Lower leg skin (tissue), 4 donors: ENCODE measurements around the gene RFTN2. TPM values are rescaled to one million over a fixed set of nuclear protein-coding genes. Genes with fewer than 3 reads are reported as not detected.
"Not testable (repeated sequence)": the region's sequence is repeated elsewhere in the genome, so short reads cannot be mapped to it uniquely, and the experiment has no call there.

Experiments used
- DNase-seq, 2 donors: peaks; one replicate each; pipeline ENCODE4 v3.0.0-alpha.2; 2019; ENCODE audit warnings: low spot score in 2 of 2
- H3K4me3 ChIP-seq: fragments of 200-600 bp; sonication (generic); 2 replicates; pipeline ENCODE4 v1.5.1; 2017; ENCODE audit warnings: mild to moderate bottlenecking, low read depth; ENCODE audit not compliant: poor library complexity, severe bottlenecking
- POLR2A ChIP-seq, 2 donors: fragments of 450-650 bp; IDR thresholded peaks; one replicate each; pipeline ENCODE4 v1.6.1; 2016 to 2017; ENCODE audit warnings: antibody characterized with exemption in 2 of 2, mild to moderate bottlenecking in 1 of 2, moderate library complexity in 1 of 2
- WGBS, 2 donors: methylation state at CpG; one replicate each; pipeline ENCODE4 v1.1.5; 2018; 5-methylcytosine and 5-hydroxymethylcytosine counted together
- intact Hi-C: fragments of 100-400 bp; cut with DNase I; formaldehyde crosslinking; loops from one replicate; pipeline ENCODE4 v1.15.0; 2023; ENCODE audit warnings: low total_unique reads
- total RNA-seq, 4 donors: library from RNA; depleted of rRNA; stranded (reverse); fragments of >200 nt; gene quantifications; one replicate each; pipeline ENCODE4 v1.1.0, GENCODE V29; 2016
- TF ChIP-seq, protein P1 (sequence below), 3 donors: fragments of 450-650 bp; IDR thresholded peaks; one replicate each; pipeline ENCODE4 v1.5.1; 2016; ENCODE audit warnings: antibody characterized with exemption in 3 of 3, mild to moderate bottlenecking in 3 of 3, moderate library complexity in 2 of 3

Gene RFTN2, protein sequence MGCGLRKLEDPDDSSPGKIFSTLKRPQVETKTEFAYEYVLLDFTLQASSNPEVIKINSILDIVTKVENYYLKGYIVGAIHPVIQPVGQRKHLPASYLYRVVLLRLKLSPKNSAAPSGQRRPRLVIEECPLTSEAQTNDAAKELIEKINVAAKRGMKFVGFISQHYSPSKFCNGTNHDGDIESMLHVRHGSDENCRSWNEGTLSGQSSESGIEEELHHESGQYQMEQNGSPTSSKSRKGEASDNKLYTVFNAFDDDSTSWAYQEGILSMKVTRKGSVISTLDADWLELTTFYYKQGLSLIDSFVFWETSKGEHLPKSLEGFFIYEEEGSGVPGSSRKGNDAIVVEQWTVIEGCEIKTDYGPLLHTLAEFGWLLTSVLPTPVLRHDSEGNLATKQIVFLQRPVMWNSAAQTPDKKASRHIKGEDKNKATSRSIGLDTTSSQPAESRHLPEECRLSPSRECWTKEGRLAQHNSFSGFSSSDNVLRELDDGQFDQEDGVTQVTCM
- 1 to 10 TPM; 1.5 to 6.5 (median 2.7) TPM for total RNA-seq

DNA sequence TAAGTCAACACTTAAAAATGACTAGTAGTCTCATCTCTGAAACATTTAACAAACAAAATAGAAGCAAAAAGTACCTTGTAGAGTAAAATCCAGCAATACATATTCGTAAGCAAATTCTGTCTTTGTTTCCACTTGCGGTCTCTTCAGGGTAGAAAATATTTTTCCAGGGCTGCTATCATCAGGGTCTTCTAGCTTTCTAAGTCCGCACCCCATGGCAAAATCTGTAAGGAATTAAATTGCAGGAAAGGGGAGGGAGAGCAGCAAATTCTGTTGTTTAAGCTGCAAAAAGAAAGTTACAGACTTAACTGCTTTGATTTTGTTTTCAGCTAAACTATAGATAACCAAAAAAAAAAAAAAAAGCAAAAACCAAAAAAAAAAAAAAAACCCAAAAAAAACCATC lies at the start of gene RFTN2:
Gene RFTN2, minus strand, starts transcription at position 342 of the 400 bp plus-strand sequence. Its CDS starts 129 bp downstream, at position 213.
- WGBS, 2 donors, result 44 to 49% methylated on average over 3 of the region's 3 CpGs
- TF ChIP-seq, protein P1, sequence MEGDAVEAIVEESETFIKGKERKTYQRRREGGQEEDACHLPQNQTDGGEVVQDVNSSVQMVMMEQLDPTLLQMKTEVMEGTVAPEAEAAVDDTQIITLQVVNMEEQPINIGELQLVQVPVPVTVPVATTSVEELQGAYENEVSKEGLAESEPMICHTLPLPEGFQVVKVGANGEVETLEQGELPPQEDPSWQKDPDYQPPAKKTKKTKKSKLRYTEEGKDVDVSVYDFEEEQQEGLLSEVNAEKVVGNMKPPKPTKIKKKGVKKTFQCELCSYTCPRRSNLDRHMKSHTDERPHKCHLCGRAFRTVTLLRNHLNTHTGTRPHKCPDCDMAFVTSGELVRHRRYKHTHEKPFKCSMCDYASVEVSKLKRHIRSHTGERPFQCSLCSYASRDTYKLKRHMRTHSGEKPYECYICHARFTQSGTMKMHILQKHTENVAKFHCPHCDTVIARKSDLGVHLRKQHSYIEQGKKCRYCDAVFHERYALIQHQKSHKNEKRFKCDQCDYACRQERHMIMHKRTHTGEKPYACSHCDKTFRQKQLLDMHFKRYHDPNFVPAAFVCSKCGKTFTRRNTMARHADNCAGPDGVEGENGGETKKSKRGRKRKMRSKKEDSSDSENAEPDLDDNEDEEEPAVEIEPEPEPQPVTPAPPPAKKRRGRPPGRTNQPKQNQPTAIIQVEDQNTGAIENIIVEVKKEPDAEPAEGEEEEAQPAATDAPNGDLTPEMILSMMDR (IDR thresholded peaks at IDR 0.05), result no peak
- TF ChIP-seq POLR2A (IDR thresholded peaks at IDR 0.05), result no peak
- DNase-seq, result no peak
- H3K4me3 ChIP-seq, result no peak within 1 kb of the TSS
- intact Hi-C loops, result no loop called here

DNA sequence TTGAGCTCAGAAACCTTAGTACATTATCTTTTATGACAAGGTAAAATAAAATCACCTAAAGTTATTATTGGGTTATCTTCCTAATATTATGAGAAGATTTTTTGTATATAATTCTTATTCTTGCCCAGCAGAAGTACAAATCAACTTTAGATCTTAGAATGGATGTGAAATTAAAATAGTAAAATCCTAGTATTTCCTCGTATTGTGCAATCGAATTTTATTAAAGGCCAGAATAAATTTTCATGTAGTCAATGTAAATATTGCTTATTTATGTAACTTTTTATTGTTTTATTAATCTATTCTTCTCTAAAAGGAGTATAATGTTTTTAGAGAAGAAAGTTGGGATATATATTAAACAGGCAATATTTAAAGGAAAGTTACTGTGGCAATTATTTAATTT lies 42.5 kb upstream of the RFTN2 start:
- DNase-seq, result no peak
- no peak for TF ChIP-seq POLR2A (IDR thresholded peaks at IDR 0.05)
- TF ChIP-seq, protein P1 (IDR thresholded peaks at IDR 0.05), result no peak
- WGBS, 2 donors, result 96% methylated on average over 2 of the region's 2 CpGs
- no peak overlapping the region for H3K4me3 ChIP-seq
- intact Hi-C loops, result no loop called here

DNA sequence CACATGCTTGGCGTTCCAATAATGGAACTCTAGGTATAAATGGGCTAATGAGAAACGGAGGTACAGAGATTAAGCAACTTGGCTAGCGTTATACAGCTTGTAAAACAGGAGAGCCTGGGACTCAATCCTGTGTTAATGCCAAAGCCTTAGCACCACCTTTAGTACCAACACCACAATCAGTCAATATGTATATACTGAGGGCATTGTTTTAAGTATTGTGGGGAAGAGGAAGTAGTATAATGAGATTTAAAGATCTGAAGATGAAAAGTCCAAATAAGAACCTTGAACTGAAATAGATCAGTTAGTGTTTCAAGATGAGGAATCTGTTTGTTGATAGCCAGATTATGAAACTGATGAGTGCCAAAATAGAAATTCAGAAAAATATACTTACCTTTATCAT lies 37.9 kb upstream of the RFTN2 start:
- no peak overlapping the region for H3K4me3 ChIP-seq
- no peak for TF ChIP-seq POLR2A (IDR thresholded peaks at IDR 0.05)
- TF ChIP-seq, protein P1 (IDR thresholded peaks at IDR 0.05), result no peak
- no peak for DNase-seq
- intact Hi-C loops, result no loop called here
- WGBS, 2 donors, result 79 to 91% methylated on average over 3 of the region's 3 CpGs

DNA sequence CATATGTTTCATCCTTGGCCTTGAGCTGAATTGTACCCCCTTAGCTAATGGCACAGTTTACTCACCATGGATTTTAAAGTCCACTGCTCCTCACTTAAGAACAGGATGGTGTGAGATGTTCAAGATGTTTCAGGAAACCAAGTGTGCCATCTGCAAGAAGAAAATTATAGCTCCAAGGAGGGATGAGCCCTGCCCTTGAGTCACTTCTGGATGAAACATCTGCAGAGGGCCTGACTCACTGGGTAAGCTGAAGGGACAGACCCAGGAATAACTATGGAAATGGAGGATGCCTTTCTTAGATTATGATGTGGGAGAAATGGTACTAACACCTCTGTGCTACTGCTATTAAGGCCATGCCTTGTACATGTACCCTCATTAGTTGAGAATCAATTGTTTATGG lies 36.2 kb upstream of the RFTN2 start:
- TF ChIP-seq POLR2A (IDR thresholded peaks at IDR 0.05), result no peak
- no peak overlapping the region for H3K4me3 ChIP-seq
- no peak for DNase-seq
- intact Hi-C loops, result no loop called here

DNA sequence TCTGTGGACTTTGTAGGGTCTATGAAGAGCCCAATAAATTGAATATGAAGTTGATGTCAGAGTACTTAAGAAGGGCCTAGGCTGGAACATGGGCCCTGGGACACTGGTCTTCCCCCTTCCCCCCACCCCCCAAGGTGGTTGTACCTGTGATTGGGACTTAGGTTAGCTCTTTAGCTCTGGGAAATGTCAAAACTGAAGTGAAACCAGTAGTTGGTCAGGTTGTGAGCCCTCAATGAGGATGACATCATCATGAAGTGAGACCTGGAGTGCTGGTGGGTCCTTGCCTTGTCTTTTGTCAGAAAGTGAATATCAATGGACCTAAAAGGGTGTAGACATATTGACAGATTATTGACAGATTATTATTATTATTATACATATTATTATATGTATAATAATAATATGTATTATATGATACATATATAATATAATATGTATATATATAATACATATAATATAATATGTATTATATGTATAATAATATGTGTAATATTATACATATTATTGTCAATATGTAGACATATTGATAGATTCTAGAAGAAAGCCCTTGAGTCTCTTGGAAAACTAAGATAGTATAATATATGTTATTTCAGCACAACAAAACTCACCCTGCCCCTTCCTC lies 35.1 kb upstream of the RFTN2 start:
- DNase-seq, result no peak
- TF ChIP-seq, protein P1 (IDR thresholded peaks at IDR 0.05), result no peak
- TF ChIP-seq POLR2A (IDR thresholded peaks at IDR 0.05), result no peak
- intact Hi-C loops, result no loop called here

DNA sequence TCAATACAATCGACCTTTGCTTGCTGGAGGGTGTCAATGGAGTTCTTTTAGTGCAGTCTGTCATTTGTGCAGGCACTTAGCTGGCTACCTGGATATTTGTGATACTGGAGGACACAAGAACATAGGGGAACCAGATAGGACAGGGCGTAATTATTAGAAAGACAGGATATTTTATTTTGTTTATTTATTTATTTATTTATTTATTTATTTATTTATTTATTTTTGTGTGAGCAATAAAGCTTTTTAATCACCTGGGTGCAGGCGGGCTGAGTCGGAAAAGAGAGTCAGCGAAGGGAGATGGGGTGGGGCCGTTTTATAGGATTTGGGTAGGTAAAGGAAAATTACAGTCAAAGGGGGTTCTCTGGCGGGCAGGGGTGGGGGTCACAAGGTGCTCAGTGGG lies 33.8 kb upstream of the RFTN2 start:
- not testable (repeated sequence) for DNase-seq, H3K4me3 ChIP-seq
- 92 to 94% methylated on average over 7 of the region's 7 CpGs for WGBS, 2 donors
- intact Hi-C loops, result loop anchor here (10.0 kb wide), 1 partner anchor 214 kb away; the partner anchor contains the start of gene HSPD1

More for the DNA sequence above, 35.1 kb upstream of the RFTN2 start:
- H3K4me3 ChIP-seq, result no peak overlapping the region
